ENCODE measurements around the gene ZSWIM9. TPM values are rescaled to one million over a fixed set of nuclear protein-coding genes. Genes with fewer than 3 reads are reported as not detected.

ZSWIM9 gene
- total RNA-seq, result 3.1 TPM in 2 replicates

DNA sequence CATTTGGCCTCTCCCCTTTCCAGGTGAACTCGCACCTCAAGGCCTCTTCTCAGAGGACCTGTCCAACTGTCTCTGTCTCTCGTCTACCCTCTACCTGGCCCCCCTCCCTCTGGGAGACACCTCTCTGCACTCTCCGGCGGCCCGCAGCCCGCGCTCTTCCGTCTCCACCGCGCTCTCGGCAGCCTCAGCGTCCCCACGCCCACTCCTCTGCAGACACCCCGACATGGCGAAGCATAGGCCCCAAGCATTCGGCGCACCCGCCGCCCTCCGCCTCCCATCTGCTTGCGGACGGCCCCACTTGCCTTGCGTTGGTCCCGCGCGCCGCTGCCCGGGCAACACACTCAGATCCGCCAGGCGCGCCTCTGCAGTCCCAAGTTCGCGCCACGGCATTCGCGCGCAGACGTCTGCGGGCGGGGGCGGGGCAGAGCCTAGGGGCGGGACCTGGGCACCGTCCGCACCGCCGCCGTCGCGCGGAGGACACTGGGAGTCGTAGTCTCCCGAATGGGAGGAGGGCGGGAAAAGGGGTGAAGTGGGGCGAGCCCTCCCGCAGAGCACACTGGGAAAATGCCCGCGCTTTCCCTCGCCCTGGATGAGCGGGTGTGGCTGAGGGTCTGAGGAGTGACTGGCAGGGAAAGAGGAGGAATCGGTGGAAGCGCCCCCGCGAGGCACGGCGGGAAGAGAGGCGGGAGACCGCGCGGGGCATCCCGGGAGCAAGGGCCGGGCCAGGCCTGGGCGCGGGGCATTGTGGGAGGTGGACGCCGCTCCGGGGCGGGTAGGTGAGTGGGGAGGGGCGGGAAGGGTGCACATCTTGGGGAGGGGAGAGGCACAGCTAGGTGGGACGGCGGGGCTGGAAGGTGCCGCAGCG is at the start of gene ZSWIM9, which contains the start of gene LIG1:
ZSWIM9 (plus strand) TSS at position 742 of the 865 bp plus-strand sequence. CDS start 1,123 bp downstream, outside the sequence.
LIG1 (minus strand) TSS at position 406 of the 865 bp plus-strand sequence. CDS start 4,778 bp downstream, outside the sequence.

Other genes with a start within 250 kb of the ZSWIM9 start
- not detected in 2 replicates for gene BSPH1, start 178.5 kb upstream of the ZSWIM9 start, total RNA-seq
- not detected in 2 replicates for gene ELSPBP1, start 176.0 kb upstream of the ZSWIM9 start, total RNA-seq
- not detected in 2 replicates for gene CABP5, start 126.6 kb upstream of the ZSWIM9 start, total RNA-seq
- gene PLA2G4C, start 59.9 kb upstream of the ZSWIM9 start, total RNA-seq, result 3.2 and 4.6 TPM in 2 replicates
- gene LIG1, start 336 bp upstream of the ZSWIM9 start, total RNA-seq, result 19.1 and 58.9 TPM in 2 replicates
- gene CARD8, start 85.2 kb downstream of the ZSWIM9 start, total RNA-seq, result 13.1 and 16.0 TPM in 2 replicates
- 0.11 TPM in 1 of 2 replicates, not detected in the other for gene ZNF114, start 99.4 kb downstream of the ZSWIM9 start, total RNA-seq
- gene EMP3, start 154.9 kb downstream of the ZSWIM9 start, total RNA-seq, result 67.6 and 92.0 TPM in 2 replicates
- 3.1 and 4.1 TPM in 2 replicates for gene TMEM143, start 193.3 kb downstream of the ZSWIM9 start, total RNA-seq
- gene SYNGR4, start 193.7 kb downstream of the ZSWIM9 start, total RNA-seq, result not detected in 2 replicates
- 36.3 and 56.2 TPM in 2 replicates for gene KDELR1, start 220.9 kb downstream of the ZSWIM9 start, total RNA-seq
- 0.25 and 0.33 TPM in 2 replicates for gene GRIN2D, start 223.0 kb downstream of the ZSWIM9 start, total RNA-seq

All from uterine smooth muscle cell (primary cell).